Measurements from ENCODE around the gene TOMM20L. TPM values are rescaled to one million over a fixed set of nuclear protein-coding genes. Genes with fewer than 3 reads are reported as not detected.

The TOMM20L gene
- total and polyA plus RNA-seq, 9 of the 15 experiments (the other 6 are each of a cell fraction or from before 2014, with no cell fraction given), result not detected

DNA sequence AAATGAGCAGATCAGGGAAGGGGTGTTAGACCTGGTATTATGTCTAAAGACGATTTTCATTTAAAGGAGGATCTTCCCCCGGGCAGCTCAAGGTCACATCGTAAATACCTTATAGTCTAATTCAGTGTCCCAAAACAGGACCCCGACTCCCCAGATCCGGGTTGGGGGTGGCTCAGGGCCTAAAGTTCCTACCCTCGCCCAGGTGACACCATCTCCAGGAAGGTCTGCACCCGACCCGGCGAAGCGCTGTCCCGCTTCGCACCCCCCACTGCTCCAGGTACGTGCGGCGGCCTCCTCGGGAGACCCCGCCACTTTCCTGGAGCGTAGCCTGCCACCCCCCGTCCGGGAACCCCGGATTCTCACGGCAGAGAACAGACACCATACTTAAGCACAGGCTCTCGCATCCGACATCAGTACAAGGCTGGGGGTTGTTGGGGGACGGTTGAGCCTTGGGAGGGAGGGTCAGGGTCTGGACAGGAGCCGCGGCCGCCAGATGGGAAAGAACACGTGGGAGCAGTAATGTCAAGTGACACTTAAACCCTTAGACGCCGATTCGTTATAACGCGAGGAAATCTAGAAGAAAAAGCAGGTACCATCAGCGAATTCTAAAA, 31.0 kb downstream of the TOMM20L start (continued):
- TF ChIP-seq, protein P1, sequence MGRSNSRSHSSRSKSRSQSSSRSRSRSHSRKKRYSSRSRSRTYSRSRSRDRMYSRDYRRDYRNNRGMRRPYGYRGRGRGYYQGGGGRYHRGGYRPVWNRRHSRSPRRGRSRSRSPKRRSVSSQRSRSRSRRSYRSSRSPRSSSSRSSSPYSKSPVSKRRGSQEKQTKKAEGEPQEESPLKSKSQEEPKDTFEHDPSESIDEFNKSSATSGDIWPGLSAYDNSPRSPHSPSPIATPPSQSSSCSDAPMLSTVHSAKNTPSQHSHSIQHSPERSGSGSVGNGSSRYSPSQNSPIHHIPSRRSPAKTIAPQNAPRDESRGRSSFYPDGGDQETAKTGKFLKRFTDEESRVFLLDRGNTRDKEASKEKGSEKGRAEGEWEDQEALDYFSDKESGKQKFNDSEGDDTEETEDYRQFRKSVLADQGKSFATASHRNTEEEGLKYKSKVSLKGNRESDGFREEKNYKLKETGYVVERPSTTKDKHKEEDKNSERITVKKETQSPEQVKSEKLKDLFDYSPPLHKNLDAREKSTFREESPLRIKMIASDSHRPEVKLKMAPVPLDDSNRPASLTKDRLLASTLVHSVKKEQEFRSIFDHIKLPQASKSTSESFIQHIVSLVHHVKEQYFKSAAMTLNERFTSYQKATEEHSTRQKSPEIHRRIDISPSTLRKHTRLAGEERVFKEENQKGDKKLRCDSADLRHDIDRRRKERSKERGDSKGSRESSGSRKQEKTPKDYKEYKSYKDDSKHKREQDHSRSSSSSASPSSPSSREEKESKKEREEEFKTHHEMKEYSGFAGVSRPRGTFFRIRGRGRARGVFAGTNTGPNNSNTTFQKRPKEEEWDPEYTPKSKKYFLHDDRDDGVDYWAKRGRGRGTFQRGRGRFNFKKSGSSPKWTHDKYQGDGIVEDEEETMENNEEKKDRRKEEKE (IDR thresholded peaks at IDR 0.05; ENCODE audit: borderline replicate concordance in 1 of 2, control insufficient read depth in 1 of 2, low read depth in 2 of 2, low read length in 1 of 2), result no peak
- TF ChIP-seq SNIP1 (IDR thresholded peaks at IDR 0.05; ENCODE audit: low read depth) (no peak), MYC (IDR thresholded peaks at IDR 0.05; ENCODE audit: low read depth, low read length) (peak; percentile 97), MYC (CRISPR knock-in tag; IDR thresholded peaks at IDR 0.05; ENCODE audit: borderline replicate concordance, low read depth) (peak; percentile 78; the same call in 1 of the 2 replicates), PHF8 (IDR thresholded peaks at IDR 0.05; ENCODE audit: borderline replicate concordance, low read length) (peak; percentile 53; the same call in 1 of the 2 replicates), L3MBTL2 (IDR thresholded peaks at IDR 0.05) (peak; percentile 85), FOSL1 (tag; conservative IDR thresholded peaks at IDR 0.05) (peak; percentile 38; the same call in 1 of the 2 replicates), SMAD1 (IDR thresholded peaks at IDR 0.05; ENCODE audit: low read depth, low read length, partially characterized antibody) (peak; percentile 42), MEIS2 (IDR thresholded peaks at IDR 0.05; ENCODE audit: partially characterized antibody) (peak; percentile 4), ZNF274 (IDR thresholded peaks at IDR 0.05; ENCODE audit: borderline replicate concordance, low read depth, low read length) (no peak), ZNF76 (CRISPR knock-in tag; IDR thresholded peaks at IDR 0.05; ENCODE audit: borderline replicate concordance) (no peak), JUND (IDR thresholded peaks at IDR 0.05; ENCODE audit: borderline replicate concordance, low read depth, low read length) (0 out of 2 replicates have a peak, but pooled peaks have one; percentile 2), JUND (tag; IDR thresholded peaks at IDR 0.05; ENCODE audit: borderline replicate concordance, low read depth, low read length) (no peak), TAF7 (tag; IDR thresholded peaks at IDR 0.05) (0 out of 2 replicates have a peak, but pooled peaks have one; percentile 69)
- TF ChIP-seq, protein P2, sequence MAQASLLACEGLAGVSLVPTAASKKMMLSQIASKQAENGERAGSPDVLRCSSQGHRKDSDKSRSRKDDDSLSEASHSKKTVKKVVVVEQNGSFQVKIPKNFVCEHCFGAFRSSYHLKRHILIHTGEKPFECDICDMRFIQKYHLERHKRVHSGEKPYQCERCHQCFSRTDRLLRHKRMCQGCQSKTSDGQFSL (CRISPR knock-in tag; IDR thresholded peaks at IDR 0.05), result peak; percentile 86
- TF ChIP-seq, protein P2 (tag; IDR thresholded peaks at IDR 0.05), result peak in 1 of 2 experiments; percentile 58; a peak in 1 of 4 replicates
- TF ChIP-seq, protein P3, sequence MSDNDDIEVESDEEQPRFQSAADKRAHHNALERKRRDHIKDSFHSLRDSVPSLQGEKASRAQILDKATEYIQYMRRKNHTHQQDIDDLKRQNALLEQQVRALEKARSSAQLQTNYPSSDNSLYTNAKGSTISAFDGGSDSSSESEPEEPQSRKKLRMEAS (CRISPR knock-in tag; IDR thresholded peaks at IDR 0.05), result peak; percentile 59
- TF ChIP-seq, protein P4, sequence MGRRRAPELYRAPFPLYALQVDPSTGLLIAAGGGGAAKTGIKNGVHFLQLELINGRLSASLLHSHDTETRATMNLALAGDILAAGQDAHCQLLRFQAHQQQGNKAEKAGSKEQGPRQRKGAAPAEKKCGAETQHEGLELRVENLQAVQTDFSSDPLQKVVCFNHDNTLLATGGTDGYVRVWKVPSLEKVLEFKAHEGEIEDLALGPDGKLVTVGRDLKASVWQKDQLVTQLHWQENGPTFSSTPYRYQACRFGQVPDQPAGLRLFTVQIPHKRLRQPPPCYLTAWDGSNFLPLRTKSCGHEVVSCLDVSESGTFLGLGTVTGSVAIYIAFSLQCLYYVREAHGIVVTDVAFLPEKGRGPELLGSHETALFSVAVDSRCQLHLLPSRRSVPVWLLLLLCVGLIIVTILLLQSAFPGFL (CRISPR knock-in tag; IDR thresholded peaks at IDR 0.05), result no peak
- TF ChIP-seq, protein P5, sequence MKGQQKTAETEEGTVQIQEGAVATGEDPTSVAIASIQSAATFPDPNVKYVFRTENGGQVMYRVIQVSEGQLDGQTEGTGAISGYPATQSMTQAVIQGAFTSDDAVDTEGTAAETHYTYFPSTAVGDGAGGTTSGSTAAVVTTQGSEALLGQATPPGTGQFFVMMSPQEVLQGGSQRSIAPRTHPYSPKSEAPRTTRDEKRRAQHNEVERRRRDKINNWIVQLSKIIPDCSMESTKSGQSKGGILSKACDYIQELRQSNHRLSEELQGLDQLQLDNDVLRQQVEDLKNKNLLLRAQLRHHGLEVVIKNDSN (CRISPR knock-in tag; IDR thresholded peaks at IDR 0.05), result peak; percentile 66; the same call in 1 of the 2 replicates
- TF ChIP-seq, protein P6, sequence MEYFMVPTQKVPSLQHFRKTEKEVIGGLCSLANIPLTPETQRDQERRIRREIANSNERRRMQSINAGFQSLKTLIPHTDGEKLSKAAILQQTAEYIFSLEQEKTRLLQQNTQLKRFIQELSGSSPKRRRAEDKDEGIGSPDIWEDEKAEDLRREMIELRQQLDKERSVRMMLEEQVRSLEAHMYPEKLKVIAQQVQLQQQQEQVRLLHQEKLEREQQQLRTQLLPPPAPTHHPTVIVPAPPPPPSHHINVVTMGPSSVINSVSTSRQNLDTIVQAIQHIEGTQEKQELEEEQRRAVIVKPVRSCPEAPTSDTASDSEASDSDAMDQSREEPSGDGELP (CRISPR knock-in tag; IDR thresholded peaks at IDR 0.05; ENCODE audit: borderline replicate concordance), result peak; percentile 79
